Activated CD4-positive, alpha-beta T cell treated with anti-CD3 and anti-CD28 coated beads for 1 hour (primary cell): ENCODE results near the gene PMS2.
"Not testable (repeated sequence)": the region's sequence is repeated elsewhere in the genome, so short reads cannot be mapped to it uniquely, and the experiment has no call there.

ENCODE experiments used
- DNase-seq: peaks from one replicate; pipeline ENCODE4 v3.0.0-alpha.2; 2020

Gene PMS2, protein sequence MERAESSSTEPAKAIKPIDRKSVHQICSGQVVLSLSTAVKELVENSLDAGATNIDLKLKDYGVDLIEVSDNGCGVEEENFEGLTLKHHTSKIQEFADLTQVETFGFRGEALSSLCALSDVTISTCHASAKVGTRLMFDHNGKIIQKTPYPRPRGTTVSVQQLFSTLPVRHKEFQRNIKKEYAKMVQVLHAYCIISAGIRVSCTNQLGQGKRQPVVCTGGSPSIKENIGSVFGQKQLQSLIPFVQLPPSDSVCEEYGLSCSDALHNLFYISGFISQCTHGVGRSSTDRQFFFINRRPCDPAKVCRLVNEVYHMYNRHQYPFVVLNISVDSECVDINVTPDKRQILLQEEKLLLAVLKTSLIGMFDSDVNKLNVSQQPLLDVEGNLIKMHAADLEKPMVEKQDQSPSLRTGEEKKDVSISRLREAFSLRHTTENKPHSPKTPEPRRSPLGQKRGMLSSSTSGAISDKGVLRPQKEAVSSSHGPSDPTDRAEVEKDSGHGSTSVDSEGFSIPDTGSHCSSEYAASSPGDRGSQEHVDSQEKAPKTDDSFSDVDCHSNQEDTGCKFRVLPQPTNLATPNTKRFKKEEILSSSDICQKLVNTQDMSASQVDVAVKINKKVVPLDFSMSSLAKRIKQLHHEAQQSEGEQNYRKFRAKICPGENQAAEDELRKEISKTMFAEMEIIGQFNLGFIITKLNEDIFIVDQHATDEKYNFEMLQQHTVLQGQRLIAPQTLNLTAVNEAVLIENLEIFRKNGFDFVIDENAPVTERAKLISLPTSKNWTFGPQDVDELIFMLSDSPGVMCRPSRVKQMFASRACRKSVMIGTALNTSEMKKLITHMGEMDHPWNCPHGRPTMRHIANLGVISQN

GRCh38 chr7:6008668-6009611, at the start of gene PMS2, which contains the start of gene AIMP2:
Gene PMS2, minus strand, starts transcription at chr7:6009049. Its CDS starts 30 bp downstream, at chr7:6009019.
Gene AIMP2, plus strand, starts transcription at chr7:6009272. Its CDS starts 92 bp downstream, at chr7:6009364.
- DNase-seq = peak; percentile 91

GRCh38 chr7:6057316-6058129, 48.7 kb upstream of the PMS2 start:
- no peak for DNase-seq

DNA sequence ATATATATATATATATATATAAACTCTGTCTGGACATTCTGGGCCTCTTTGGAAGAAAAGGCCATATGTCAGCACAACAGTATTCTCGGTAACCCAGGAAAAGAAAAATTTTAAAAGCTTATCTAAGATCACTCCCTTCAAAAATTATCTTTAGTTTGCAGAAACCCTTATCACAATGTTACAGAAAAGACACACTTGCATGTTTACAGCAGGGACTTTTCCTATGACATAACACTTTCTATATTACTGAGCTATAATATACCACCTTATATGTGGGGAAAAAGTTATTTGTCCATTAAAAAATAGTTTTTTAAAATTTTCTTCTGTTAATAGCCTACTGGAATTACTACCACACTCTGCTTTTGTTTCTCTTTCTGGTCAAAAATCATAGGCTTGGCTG, 47.8 kb upstream of the PMS2 start:
- DNase-seq = no peak

- DNase-seq = not testable (repeated sequence)
These were observed 42.3 kb upstream of the PMS2 start for GRCh38 chr7:6051185-6051584.

- DNase-seq = no peak
These were observed 40.9 kb upstream of the PMS2 start for GRCh38 chr7:6049780-6050179.

DNA sequence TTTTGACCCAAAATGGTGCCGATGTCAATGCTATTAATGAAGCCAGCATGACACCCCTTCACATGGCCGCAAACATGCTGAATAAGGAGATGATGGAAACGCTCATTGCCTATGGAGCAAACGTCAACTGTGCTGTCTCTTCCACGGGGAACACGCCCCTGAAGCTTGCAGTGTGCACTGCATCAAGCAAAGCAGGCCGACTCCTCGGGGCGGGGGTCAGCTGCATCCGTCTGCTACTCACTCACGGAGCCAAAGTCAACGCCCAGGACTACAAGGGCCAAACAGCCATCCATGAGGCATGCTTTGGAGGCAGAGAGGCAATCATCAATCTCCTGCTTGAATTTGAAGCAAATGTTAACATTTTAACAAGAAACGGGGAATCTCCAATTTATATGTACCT, 26.8 kb upstream of the PMS2 start:
- no peak for DNase-seq

DNA sequence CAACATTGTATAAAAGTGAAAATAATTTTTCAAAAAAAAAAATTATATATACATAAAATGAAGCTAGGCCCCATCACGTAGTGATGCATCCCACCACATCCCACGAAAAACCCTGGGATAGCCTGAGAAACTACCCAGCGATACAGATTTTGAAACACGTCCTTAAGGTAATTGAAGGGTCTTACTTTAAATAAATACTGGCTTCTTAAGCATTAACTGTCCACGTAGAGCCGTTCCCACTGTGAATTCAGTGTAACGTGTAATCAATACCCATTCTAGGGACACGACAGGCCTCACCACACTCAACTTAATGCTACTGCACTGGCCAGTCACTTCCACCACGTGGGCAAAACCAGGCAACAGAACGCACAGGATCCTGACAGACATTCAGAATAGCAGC, 26.3 kb upstream of the PMS2 start:
- DNase-seq = no peak

GRCh38 chr7:6032641-6033040, 23.8 kb upstream of the PMS2 start:
- DNase-seq = no peak

- no peak for DNase-seq
These were observed 23.3 kb upstream of the PMS2 start for GRCh38 chr7:6032167-6032566.

DNA sequence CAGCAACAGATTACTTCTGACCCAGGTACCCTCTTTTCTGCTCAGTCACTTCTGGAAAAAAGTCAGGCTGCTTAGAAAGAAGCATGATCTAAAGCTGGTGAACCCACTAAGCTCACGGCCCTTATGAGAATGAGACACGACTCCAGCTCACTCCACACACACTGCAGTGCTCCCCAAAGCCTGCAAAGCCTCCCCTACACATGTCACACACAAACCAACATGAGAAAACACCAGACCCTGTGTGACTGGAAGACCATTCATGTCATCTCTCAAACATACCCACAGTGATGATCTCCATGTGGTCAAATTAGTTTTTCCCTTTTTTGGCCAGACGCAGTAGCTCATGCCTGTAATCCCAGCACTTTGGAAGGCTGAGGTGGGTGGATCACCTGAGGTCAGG, 22.7 kb upstream of the PMS2 start:
- no peak for DNase-seq

DNA sequence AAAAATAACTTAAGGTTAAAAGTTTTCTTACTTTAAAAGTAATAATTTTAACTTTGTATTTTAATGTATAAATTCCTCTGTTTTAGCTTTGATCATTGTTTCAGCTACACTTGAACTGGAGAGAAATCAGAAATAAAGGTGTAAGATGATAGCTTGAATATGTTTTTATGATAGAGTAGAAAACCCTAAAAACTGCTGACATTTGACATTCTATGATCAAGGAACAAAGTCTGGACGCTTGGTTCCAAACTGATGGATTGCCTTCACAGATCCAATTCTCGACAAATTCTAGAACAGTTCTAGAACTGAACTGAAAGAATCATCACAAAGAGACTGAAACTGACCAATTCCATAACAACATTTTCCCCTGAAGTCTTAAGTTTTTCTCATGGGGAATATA, 22.1 kb upstream of the PMS2 start, which contains the start of gene ANKRD61:
Gene ANKRD61 (plus strand): TSS at position 389 of the 400 bp plus-strand sequence. CDS start 0 bp downstream, at position 389.
- no peak for DNase-seq

DNA sequence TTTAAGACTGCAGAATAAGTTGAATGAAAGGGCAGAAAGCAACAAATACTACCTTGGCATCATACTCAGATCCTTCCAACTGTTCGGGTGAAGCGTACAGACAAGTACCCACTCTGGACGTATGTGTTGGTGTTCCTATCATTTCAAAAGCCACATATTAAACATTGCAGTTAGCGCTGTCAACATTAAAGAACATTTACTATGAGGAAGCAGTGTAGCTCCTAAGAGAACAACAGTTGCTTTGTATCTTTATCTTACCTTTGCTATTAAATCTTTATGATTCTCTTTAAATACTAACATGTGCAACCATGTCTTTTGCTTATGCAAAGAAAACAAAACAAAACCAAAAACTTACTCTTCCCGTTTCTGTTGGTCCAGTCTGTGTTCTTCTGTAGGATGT, 19.7 kb upstream of the PMS2 start:
- no peak for DNase-seq

DNA sequence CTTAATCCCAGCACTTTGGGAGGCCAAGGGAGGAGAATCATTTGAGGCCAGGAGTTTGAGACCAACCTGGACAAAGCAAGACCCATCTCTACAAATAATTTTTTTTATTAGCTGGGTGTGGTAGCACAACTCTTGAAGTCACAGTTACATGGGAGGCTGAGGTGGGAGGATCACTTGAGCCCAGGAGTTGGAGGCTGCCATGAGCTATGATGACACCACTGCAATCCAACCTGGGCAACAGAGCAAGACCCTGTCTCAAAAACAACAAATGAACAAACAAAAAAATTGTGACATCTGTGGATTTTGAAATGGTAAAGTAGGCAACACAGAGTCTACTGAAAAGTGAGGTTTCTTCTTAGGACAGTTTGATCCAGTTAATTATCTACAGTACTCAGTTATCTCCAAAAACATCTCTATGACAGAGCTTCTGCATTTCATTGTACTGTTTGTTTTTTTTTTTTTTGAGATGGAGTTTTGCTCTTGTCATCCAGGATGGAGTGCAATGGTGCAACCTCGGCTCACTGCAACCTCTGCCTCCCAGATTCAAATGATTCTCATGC, 19.0 kb upstream of the PMS2 start:
- DNase-seq = no peak

DNA sequence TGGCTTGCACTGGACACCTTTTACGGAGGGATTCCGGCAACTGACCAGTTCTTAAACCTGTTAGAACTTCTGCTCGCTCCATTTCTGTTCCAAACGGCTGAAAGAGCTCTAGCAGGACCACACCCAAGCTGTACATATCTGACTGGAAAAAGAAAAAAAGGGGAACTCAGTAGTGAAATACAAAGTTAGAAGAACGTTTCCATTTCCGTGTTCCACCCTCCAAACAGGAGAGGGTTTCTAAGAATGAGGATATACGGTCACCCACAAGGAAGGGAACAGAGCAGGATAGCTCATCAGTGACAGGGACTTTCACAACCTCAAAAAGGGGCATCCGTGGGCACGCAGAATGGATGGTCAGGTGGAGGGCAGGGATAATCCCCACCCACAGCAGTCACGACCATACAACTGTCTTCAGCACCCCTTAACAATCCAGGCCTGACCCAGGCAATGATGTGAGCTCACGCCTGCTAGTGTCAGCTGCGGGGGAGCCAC, 18.0 kb upstream of the PMS2 start:
- DNase-seq = no peak

GRCh38 chr7:6026011-6026819, 17.4 kb upstream of the PMS2 start:
- DNase-seq = peak; percentile 46

- no peak for DNase-seq
These were observed 15.2 kb upstream of the PMS2 start for GRCh38 chr7:6023974-6024435.

DNA sequence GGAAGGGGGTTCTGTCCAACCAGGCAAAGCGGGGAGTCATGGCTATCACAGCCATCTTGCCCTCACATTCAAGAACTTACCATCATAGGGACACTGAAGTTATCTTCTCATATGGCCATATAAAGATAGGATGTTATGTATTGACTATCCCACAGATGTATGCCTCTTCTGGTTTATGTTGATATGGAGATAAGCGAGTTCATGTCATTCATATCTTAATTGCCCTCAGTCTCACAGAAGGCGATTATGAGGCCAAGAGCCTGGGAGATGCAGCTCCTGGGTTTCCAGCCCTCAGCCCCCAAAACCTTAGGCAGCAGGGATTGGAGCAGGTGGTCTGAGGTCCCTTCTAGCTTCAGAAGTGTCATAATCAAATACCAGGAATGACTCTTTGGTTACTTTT, 13.9 kb upstream of the PMS2 start:
- no peak for DNase-seq

DNA sequence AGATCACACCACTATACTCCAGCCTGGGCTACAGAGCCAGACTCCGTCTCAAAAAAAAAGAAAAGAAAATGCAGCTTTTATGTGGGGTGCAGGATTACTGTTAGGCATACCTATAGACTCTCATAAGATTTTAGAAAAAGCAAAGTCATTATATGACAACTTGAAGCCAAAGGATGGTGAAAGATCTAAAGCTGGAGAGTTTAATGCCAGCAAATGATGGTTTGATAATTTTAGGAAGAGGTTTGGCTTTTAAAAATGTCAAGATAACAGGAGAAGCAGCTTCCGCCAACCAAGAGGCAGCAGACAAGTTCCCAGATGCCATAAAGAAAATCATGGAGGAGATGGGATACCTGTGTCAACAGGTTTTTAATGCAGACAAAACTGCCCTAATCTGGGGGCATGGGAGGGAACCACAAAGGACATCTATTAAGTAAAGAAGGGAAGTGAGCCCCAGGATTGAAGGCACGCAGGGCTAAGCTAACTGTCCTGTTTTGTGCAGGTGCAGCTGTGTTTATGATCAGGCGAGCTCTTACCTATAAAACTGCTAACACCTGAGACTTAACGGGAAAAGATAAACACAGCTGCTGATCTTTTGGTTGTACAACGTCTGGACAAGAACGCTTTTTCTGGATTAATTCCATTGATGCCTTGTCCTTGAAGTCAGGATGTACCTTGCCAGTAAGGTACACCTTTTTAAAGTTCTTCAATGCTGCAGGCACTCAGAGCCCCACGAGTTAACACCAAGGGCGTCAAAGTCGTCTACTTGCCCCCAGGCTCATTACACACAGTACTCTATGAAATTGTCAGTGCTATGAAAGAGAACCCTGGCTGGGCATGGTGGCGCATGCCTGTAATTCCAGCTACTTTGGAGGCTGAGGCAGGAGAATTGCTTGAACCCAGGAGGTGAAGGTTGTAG, 11.8 kb upstream of the PMS2 start:
- DNase-seq = no peak

DNA sequence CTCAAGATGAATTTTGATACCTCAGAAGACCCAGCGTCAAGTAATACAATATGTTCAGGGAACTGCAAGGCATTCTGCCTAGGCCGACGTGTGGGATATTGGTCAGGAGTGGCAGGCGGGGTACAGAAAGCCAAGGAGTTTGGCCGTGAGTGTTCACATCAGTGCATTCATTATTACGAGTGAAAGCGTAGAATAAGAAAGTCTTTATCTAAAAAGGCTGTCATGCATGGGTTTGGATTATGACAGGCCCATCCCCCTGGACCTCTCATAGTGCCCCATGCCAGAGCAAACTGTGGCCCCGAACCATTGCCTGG, 7.8 kb upstream of the PMS2 start:
- no peak for DNase-seq
